ENCODE measurements around the gene RPS15.
A peak's percentile ranks its signal among the peaks of the same experiment; 100 is the strongest.
"Not testable (repeated sequence)": the region's sequence is repeated elsewhere in the genome, so short reads cannot be mapped to it uniquely, and the experiment has no call there.

Gene RPS15

GRCh38 chr19:1474765-1475351 lies 36.7 kb downstream of the RPS15 start:
- Histone ChIP-seq H2AFZ (no peak overlapping the region), H3K4me2 (ENCODE audit: low read length) (no peak overlapping the region), H3K9ac (no peak overlapping the region), H3K4me3 (ENCODE audit: low read depth, low read length) (no peak overlapping the region), H3K36me3 (ENCODE audit: control insufficient read depth, insufficient read depth, low read length) (no peaks in the 10 kb centered on the region), H3K27me3 (ENCODE audit: control insufficient read depth, insufficient read depth, low read length) (no peaks in the 10 kb centered on the region), H3K27ac (no peak overlapping the region), H3K9me3 (ENCODE audit: control insufficient read depth, low read length) (no peaks in the 10 kb centered on the region), H3K79me2 (no peaks in the 10 kb centered on the region), H3K4me1 (peaks cover 6% of the 10 kb centered on the region)
- TF ChIP-seq CTCF (IDR thresholded peaks at IDR 0.05): no peak

- no peaks in the 10 kb centered on the region for H3K27me3 ChIP-seq (ENCODE audit: control insufficient read depth, insufficient read depth, low read length)
- H3K9ac ChIP-seq: no peak overlapping the region
- no peaks in the 10 kb centered on the region for H3K9me3 ChIP-seq (ENCODE audit: control insufficient read depth, low read length)
- no peak overlapping the region for H2AFZ ChIP-seq
- H3K4me2 ChIP-seq (ENCODE audit: low read length): no peak overlapping the region
- TF ChIP-seq CTCF (IDR thresholded peaks at IDR 0.05): no peak
- H3K4me3 ChIP-seq (ENCODE audit: low read depth, low read length): no peak overlapping the region
- H3K79me2 ChIP-seq: no peaks in the 10 kb centered on the region
- H3K4me1 ChIP-seq: peaks cover 4% of the 10 kb centered on the region
- no peaks in the 10 kb centered on the region for H3K36me3 ChIP-seq (ENCODE audit: control insufficient read depth, insufficient read depth, low read length)
- no peak overlapping the region for H3K27ac ChIP-seq
Observed at GRCh38 chr19:1475751-1476437, 37.7 kb downstream of the RPS15 start.

GRCh38 chr19:1477056-1477455 lies 38.9 kb downstream of the RPS15 start:
- H3K4me3 ChIP-seq (ENCODE audit: low read depth, low read length); H2AFZ ChIP-seq; H3K9me3 ChIP-seq (ENCODE audit: control insufficient read depth, low read length); H3K36me3 ChIP-seq (ENCODE audit: control insufficient read depth, insufficient read depth, low read length); H3K4me1 ChIP-seq; H3K27me3 ChIP-seq (ENCODE audit: control insufficient read depth, insufficient read depth, low read length); H3K9ac ChIP-seq; H3K79me2 ChIP-seq; H3K4me2 ChIP-seq (ENCODE audit: low read length); H3K27ac ChIP-seq: not testable (repeated sequence)

- Histone ChIP-seq H3K36me3 (ENCODE audit: control insufficient read depth, insufficient read depth, low read length) (no peaks in the 10 kb centered on the region), H3K4me3 (ENCODE audit: low read depth, low read length) (peak within 1 kb of the TSS; percentile 83), H3K9ac (peak within 1 kb of the TSS; percentile 3), H3K9me3 (ENCODE audit: control insufficient read depth, low read length) (no peaks in the 10 kb centered on the region), H3K4me1 (peaks cover 4% of the 10 kb centered on the region), H3K27me3 (ENCODE audit: control insufficient read depth, insufficient read depth, low read length) (no peaks in the 10 kb centered on the region), H3K4me2 (ENCODE audit: low read length) (peak within 1 kb of the TSS; percentile 67), H3K27ac (peak within 1 kb of the TSS; percentile 21), H2AFZ (peak within 1 kb of the TSS; percentile 81), H3K79me2 (no peaks in the 10 kb centered on the region)
- TF ChIP-seq CTCF (IDR thresholded peaks at IDR 0.05): no peak
Observed at GRCh38 chr19:1478934-1479707, 40.9 kb downstream of the RPS15 start, which contains the start of gene C19orf25. Gene C19orf25 (minus strand): TSS chr19:1479215. CDS start chr19:1478903, 312 bp downstream.

GRCh38 chr19:1481224-1481892 lies 43.2 kb downstream of the RPS15 start:
- Histone ChIP-seq H3K79me2 (no peaks in the 10 kb centered on the region), H2AFZ (no peak overlapping the region), H3K9me3 (ENCODE audit: control insufficient read depth, low read length) (no peaks in the 10 kb centered on the region), H3K36me3 (ENCODE audit: control insufficient read depth, insufficient read depth, low read length) (no peaks in the 10 kb centered on the region), H3K4me3 (ENCODE audit: low read depth, low read length) (no peak overlapping the region), H3K27me3 (ENCODE audit: control insufficient read depth, insufficient read depth, low read length) (no peaks in the 10 kb centered on the region), H3K9ac (no peak overlapping the region), H3K4me1 (peaks cover 4% of the 10 kb centered on the region), H3K27ac (no peak overlapping the region), H3K4me2 (ENCODE audit: low read length) (no peak overlapping the region)
- TF ChIP-seq CTCF (IDR thresholded peaks at IDR 0.05): no peak

Measured in parathyroid adenoma (tissue), 2 donors.